Measurements from ENCODE around the gene TICAM1. TPM values are rescaled to one million over a fixed set of nuclear protein-coding genes. Genes with fewer than 3 reads are reported as not detected.

TICAM1 gene
- total and polyA plus RNA-seq, 2 of the 13 experiments (the other 11 are each of a cell fraction or from before 2014, with no cell fraction given) = 0.33 to 0.95 TPM

- no peak for TF ChIP-seq ZNF142 (CRISPR knock-in tag; IDR thresholded peaks at IDR 0.05)
- no peak for TF ChIP-seq KDM6A (CRISPR knock-in tag; IDR thresholded peaks at IDR 0.05; ENCODE audit: low read depth)
- TF ChIP-seq ZNF691 (CRISPR knock-in tag; IDR thresholded peaks at IDR 0.05; ENCODE audit: borderline replicate concordance, low read depth) = no peak
- no peak for TF ChIP-seq HMG20A (CRISPR knock-in tag; IDR thresholded peaks at IDR 0.05; ENCODE audit: borderline replicate concordance)
- no peak for TF ChIP-seq ZNF224 (CRISPR knock-in tag; IDR thresholded peaks at IDR 0.05)
- no peak for TF ChIP-seq REL (CRISPR knock-in tag; conservative IDR thresholded peaks at IDR 0.05)
- peak; percentile 50 for TF ChIP-seq RBM39 (IDR thresholded peaks at IDR 0.05; ENCODE audit: low read depth, low read length, poor library complexity, severe bottlenecking)
- TF ChIP-seq HDAC2 (CRISPR knock-in tag; IDR thresholded peaks at IDR 0.05) = no peak; the same call in 1 of the 2 replicates
- no peak for TF ChIP-seq TRAFD1 (CRISPR knock-in tag; IDR thresholded peaks at IDR 0.05; ENCODE audit: borderline replicate concordance)
- no peak for TF ChIP-seq ATF7 (IDR thresholded peaks at IDR 0.05)
- TF ChIP-seq ATF7 (CRISPR knock-in tag; IDR thresholded peaks at IDR 0.05) = no peak
- TF ChIP-seq, protein P1, sequence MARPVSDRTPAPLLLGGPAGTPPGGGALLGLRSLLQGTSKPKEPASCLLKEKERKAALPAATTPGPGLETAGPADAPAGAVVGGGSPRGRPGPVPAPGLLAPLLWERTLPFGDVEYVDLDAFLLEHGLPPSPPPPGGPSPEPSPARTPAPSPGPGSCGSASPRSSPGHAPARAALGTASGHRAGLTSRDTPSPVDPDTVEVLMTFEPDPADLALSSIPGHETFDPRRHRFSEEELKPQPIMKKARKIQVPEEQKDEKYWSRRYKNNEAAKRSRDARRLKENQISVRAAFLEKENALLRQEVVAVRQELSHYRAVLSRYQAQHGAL (CRISPR knock-in tag; IDR thresholded peaks at IDR 0.05; ENCODE audit: not compliant biosample characterization) = no peak
- no peak for TF ChIP-seq SIN3B (IDR thresholded peaks at IDR 0.05; ENCODE audit: low read length)
- peak; percentile 92 for TF ChIP-seq RAD21 (CRISPR knock-in tag; IDR thresholded peaks at IDR 0.05)
- TF ChIP-seq ZNF737 (CRISPR knock-in tag; IDR thresholded peaks at IDR 0.05; ENCODE audit: borderline replicate concordance) = no peak
- TF ChIP-seq ZSCAN29 (CRISPR knock-in tag; conservative IDR thresholded peaks at IDR 0.05) = no peak
- TF ChIP-seq CBFB (CRISPR knock-in tag; IDR thresholded peaks at IDR 0.05) = no peak
- TF ChIP-seq ZNF296 (CRISPR knock-in tag; conservative IDR thresholded peaks at IDR 0.05) = no peak
- TF ChIP-seq U2AF1 (optimal IDR thresholded peaks at IDR 0.05; ENCODE audit: low read depth, low read length) = no peak
- no peak for TF ChIP-seq IKZF5 (CRISPR knock-in tag; IDR thresholded peaks at IDR 0.05)
These were observed 20.2 kb upstream of the TICAM1 start (continued) for GRCh38 chr19:4851551-4852290.

Data from HepG2 (cell line).